Calu3 (cell line): ENCODE data around the gene MYOZ2. TPM values are rescaled to one million over a fixed set of nuclear protein-coding genes. Genes with fewer than 3 reads are reported as not detected.
A peak's percentile ranks its signal among the peaks of the same experiment; 100 is the strongest.

ENCODE experiments used
- BruUV-seq: library from RNA; stranded (reverse); fragments of 400-500 nt; replicated peaks from 2 replicates; lab custom pipeline; 2021; lab: Mats Ljungman, UMichigan
- CTCF ChIA-PET: fragments of 300-600 bp; sonication (Branson Sonifier 250); formaldehyde crosslinking; loops from one replicate; lab custom pipeline; 2022; ENCODE audit warnings: antibody characterized with exemption; lab: Charles Lee
- DNase-seq: peaks from one replicate; pipeline ENCODE4 v3.0.0; 2022
- H3K27ac Mint-ChIP-seq: one replicate; pipeline ENCODE4 v1.8.0; 2022; ENCODE audit warnings: mixed read lengths; ENCODE audit not compliant: unreplicated experiment
- H3K27me3 Mint-ChIP-seq: one replicate; pipeline ENCODE4 v1.8.0; 2022; ENCODE audit warnings: mixed read lengths; ENCODE audit not compliant: unreplicated experiment
- H3K36me3 Mint-ChIP-seq: one replicate; pipeline ENCODE4 v1.8.0; 2022; ENCODE audit warnings: mild to moderate bottlenecking, moderate library complexity, mixed read lengths; ENCODE audit not compliant: insufficient read depth, unreplicated experiment
- H3K4me1 Mint-ChIP-seq: one replicate; pipeline ENCODE4 v1.8.0; 2022; ENCODE audit warnings: mild to moderate bottlenecking, low read depth, mixed read lengths; ENCODE audit not compliant: unreplicated experiment
- H3K4me3 Mint-ChIP-seq: one replicate; pipeline ENCODE4 v1.8.0; 2022; ENCODE audit warnings: mild to moderate bottlenecking, low read depth, moderate library complexity, mixed read lengths; ENCODE audit not compliant: unreplicated experiment
- H3K9me3 Mint-ChIP-seq: one replicate; pipeline ENCODE4 v1.8.0; 2022; ENCODE audit warnings: low read depth, mixed read lengths; ENCODE audit not compliant: unreplicated experiment
- intact Hi-C: fragments of 100-400 bp; cut with micrococcal nuclease; formaldehyde crosslinking; loops from one replicate; pipeline ENCODE4 v1.10.0; 2022; ENCODE audit not compliant: unreplicated experiment
- total RNA-seq: library from RNA; stranded (reverse); gene quantifications from 2 replicates; pipeline ENCODE4 v1.2.3, GENCODE V29; 2022
- TF ChIP-seq, protein P1 (sequence below): fragments of 200-600 bp; IDR thresholded peaks from one replicate; pipeline ENCODE4 v1.8.0; 2022; ENCODE audit warnings: antibody characterized with exemption; ENCODE audit not compliant: unreplicated experiment

The MYOZ2 gene
- total RNA-seq, 1 experiment from 2014 or later = not detected

DNA sequence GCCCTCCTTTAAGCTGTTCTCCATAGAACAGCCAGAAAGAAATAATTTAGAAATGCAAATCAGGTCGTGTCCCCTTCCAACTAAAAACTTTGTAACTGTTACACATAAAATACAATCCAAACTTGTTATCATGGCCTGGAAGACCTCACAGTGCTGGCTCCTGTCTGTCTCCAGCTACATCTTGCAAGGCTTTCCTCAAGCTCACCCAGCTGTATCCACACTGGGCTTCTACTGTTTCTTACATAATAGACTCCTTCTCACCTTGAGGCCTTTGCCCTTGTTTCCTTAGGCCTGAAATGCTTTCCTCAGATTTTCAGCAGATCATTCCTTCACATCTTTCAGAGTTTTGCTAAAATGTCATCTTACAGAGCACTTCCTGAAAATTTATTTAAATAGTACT lies 43.4 kb downstream of the MYOZ2 start:
- CTCF ChIA-PET = no interaction called here
- TF ChIP-seq, protein P1, sequence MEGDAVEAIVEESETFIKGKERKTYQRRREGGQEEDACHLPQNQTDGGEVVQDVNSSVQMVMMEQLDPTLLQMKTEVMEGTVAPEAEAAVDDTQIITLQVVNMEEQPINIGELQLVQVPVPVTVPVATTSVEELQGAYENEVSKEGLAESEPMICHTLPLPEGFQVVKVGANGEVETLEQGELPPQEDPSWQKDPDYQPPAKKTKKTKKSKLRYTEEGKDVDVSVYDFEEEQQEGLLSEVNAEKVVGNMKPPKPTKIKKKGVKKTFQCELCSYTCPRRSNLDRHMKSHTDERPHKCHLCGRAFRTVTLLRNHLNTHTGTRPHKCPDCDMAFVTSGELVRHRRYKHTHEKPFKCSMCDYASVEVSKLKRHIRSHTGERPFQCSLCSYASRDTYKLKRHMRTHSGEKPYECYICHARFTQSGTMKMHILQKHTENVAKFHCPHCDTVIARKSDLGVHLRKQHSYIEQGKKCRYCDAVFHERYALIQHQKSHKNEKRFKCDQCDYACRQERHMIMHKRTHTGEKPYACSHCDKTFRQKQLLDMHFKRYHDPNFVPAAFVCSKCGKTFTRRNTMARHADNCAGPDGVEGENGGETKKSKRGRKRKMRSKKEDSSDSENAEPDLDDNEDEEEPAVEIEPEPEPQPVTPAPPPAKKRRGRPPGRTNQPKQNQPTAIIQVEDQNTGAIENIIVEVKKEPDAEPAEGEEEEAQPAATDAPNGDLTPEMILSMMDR = no peak
- no peak overlapping the region for H3K27ac Mint-ChIP-seq
- no peak for DNase-seq
- intact Hi-C loops = no loop called here
- peaks cover 13% of the 10 kb centered on the region for H3K4me1 Mint-ChIP-seq
- H3K9me3 Mint-ChIP-seq = no peaks in the 10 kb centered on the region
- no peaks in the 10 kb centered on the region for H3K36me3 Mint-ChIP-seq
- no peak overlapping the region for H3K4me3 Mint-ChIP-seq
- BruUV-seq = no TSS peak
- no peaks in the 10 kb centered on the region for H3K27me3 Mint-ChIP-seq

- BruUV-seq = no TSS peak
Measured at GRCh38 chr4:119184128-119184527, 48.5 kb downstream of the MYOZ2 start.

DNA sequence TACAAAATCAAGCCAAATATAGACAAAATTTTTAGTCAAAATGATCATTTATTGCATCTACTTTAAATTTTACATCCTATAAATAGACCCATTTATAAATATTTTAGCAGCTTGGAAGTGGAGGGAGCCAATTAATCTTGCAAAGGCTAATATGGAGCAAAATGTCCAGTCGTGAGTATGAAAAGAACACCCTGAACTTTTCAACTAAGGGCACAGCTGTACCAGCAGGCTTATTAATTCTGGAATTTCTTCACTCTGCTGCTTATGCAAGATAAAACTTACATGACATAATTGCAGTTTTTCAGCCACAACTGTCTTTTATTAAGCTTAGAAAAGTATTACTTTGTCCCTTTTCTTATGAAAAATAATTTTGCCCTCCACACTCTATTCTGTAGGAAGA lies 54.0 kb downstream of the MYOZ2 start:
- no TSS peak for BruUV-seq
- CTCF ChIA-PET = no interaction called here
- Mint-ChIP-seq H3K36me3 (no peaks in the 10 kb centered on the region), H3K9me3 (no peaks in the 10 kb centered on the region), H3K4me3 (no peak overlapping the region), H3K27ac (no peak overlapping the region), H3K27me3 (no peaks in the 10 kb centered on the region), H3K4me1 (peaks cover 8% of the 10 kb centered on the region)
- no peak for DNase-seq
- intact Hi-C loops = no loop called here
- TF ChIP-seq, protein P1 = no peak

More at GRCh38 chr4:119184128-119184527, 48.5 kb downstream of the MYOZ2 start:
- no peak overlapping the region for H3K4me3 Mint-ChIP-seq
- intact Hi-C loops = no loop called here
- H3K9me3 Mint-ChIP-seq = no peaks in the 10 kb centered on the region
- no peaks in the 10 kb centered on the region for H3K36me3 Mint-ChIP-seq
- CTCF ChIA-PET = interaction anchor here (0.7 kb wide), 1 partner anchor 181 kb away, joined by 3 read pairs; no protein-coding TSS in a partner anchor
- H3K27ac Mint-ChIP-seq = peak overlapping the region; percentile 66
- TF ChIP-seq, protein P1 = no peak
- no peaks in the 10 kb centered on the region for H3K27me3 Mint-ChIP-seq
- DNase-seq = peak; percentile 30
- H3K4me1 Mint-ChIP-seq = peaks cover 27% of the 10 kb centered on the region

- Mint-ChIP-seq H3K27ac (no peak overlapping the region), H3K4me1 (peaks cover under 1% of the 10 kb centered on the region), H3K36me3 (no peaks in the 10 kb centered on the region), H3K4me3 (no peak overlapping the region), H3K27me3 (no peaks in the 10 kb centered on the region), H3K9me3 (no peaks in the 10 kb centered on the region)
- BruUV-seq = no TSS peak
- TF ChIP-seq, protein P1 = no peak
- no peak for DNase-seq
- intact Hi-C loops = no loop called here
- CTCF ChIA-PET = no interaction called here
Measured at GRCh38 chr4:119190354-119190753, 54.7 kb downstream of the MYOZ2 start.
